HepG2 (cell line): ENCODE results near the gene ELN.

Experiments used
- CBFB ChIP-seq: sonication (generic); formaldehyde crosslinking; IDR thresholded peaks from 2 replicates; pipeline ENCODE4 v1.4.0; 2020; ENCODE audit warnings: missing genetic modification reagents
- CREB1 ChIP-seq, 2 experiments: fragments of 450-650 bp in 1 of 2; IDR thresholded peaks; 2 replicates each; pipeline ENCODE4 v1.6.1; 2016 to 2017; ENCODE audit warnings: control low read depth in 1 of 2, mild to moderate bottlenecking in 1 of 2, missing compliant biosample characterization in 1 of 2, missing genetic modification characterization in 1 of 2
- EZH2 ChIP-seq: conservative IDR thresholded peaks from 2 replicates; pipeline ENCODE4 v1.6.1; 2012; ENCODE audit warnings: mild to moderate bottlenecking, low read depth, low read length, moderate library complexity
- GABPA ChIP-seq, 2 experiments: IDR thresholded peaks; 2 replicates each; pipeline ENCODE4 v1.6.1; 2011 to 2016; ENCODE audit warnings: low read depth in 2 of 2, low read length in 1 of 2, missing biosample characterization in 1 of 2, missing genetic modification characterization in 1 of 2
- HOXA5 ChIP-seq: sonication (generic); formaldehyde crosslinking; IDR thresholded peaks from 2 replicates; pipeline ENCODE4 v1.4.0; 2020; ENCODE audit warnings: missing genetic modification reagents
- ISL2 ChIP-seq: sonication (generic); formaldehyde crosslinking; IDR thresholded peaks from 2 replicates; pipeline ENCODE4 v1.5.0; 2020; ENCODE audit warnings: missing genetic modification reagents
- MBD4 ChIP-seq: IDR thresholded peaks from 2 replicates; pipeline ENCODE4 v1.6.1; 2012; ENCODE audit warnings: low read length, inconsistent platforms, borderline replicate concordance
- POLR2A ChIP-seq, 2 experiments: IDR thresholded peaks; 2 replicates each; pipeline ENCODE4 v1.6.1; 2011; ENCODE audit warnings: low read depth in 2 of 2, low read length in 2 of 2, mild to moderate bottlenecking in 1 of 2, moderate library complexity in 1 of 2; ENCODE audit not compliant: insufficient read depth in 1 of 2
- TCF7L2 ChIP-seq: IDR thresholded peaks from 2 replicates; pipeline ENCODE4 v1.6.1; 2011; ENCODE audit warnings: mild to moderate bottlenecking, low read depth, low read length, moderate library complexity
- ZBTB49 ChIP-seq: sonication (generic); formaldehyde crosslinking; IDR thresholded peaks from 2 replicates; pipeline ENCODE4 v1.4.0; 2020; ENCODE audit warnings: missing genetic modification reagents, borderline replicate concordance
- ZNF124 ChIP-seq: sonication (generic); formaldehyde crosslinking; IDR thresholded peaks from 2 replicates; pipeline ENCODE4 v1.4.0; 2020; ENCODE audit warnings: missing genetic modification reagents
- TF ChIP-seq, protein P1 (sequence below): sonication (generic); formaldehyde crosslinking; IDR thresholded peaks from 2 replicates; pipeline ENCODE4 v1.5.0; 2020; ENCODE audit warnings: mild to moderate bottlenecking, missing genetic modification reagents, moderate library complexity
- TF ChIP-seq, protein P2 (sequence below): sonication (generic); formaldehyde crosslinking; IDR thresholded peaks from 2 replicates; pipeline ENCODE4 v1.4.0; 2020; ENCODE audit warnings: low read depth, mild to moderate bottlenecking, missing genetic modification reagents

- no peak for TF ChIP-seq TCF7L2
- no peak for TF ChIP-seq CBFB
- TF ChIP-seq, protein P1, sequence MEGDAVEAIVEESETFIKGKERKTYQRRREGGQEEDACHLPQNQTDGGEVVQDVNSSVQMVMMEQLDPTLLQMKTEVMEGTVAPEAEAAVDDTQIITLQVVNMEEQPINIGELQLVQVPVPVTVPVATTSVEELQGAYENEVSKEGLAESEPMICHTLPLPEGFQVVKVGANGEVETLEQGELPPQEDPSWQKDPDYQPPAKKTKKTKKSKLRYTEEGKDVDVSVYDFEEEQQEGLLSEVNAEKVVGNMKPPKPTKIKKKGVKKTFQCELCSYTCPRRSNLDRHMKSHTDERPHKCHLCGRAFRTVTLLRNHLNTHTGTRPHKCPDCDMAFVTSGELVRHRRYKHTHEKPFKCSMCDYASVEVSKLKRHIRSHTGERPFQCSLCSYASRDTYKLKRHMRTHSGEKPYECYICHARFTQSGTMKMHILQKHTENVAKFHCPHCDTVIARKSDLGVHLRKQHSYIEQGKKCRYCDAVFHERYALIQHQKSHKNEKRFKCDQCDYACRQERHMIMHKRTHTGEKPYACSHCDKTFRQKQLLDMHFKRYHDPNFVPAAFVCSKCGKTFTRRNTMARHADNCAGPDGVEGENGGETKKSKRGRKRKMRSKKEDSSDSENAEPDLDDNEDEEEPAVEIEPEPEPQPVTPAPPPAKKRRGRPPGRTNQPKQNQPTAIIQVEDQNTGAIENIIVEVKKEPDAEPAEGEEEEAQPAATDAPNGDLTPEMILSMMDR: no peak
- TF ChIP-seq GABPA (IDR thresholded peaks at IDR 0.05; ENCODE audit: low read depth, low read length): no peak
- no peak for TF ChIP-seq GABPA (CRISPR knock-in tag; IDR thresholded peaks at IDR 0.05; ENCODE audit: low read depth)
- TF ChIP-seq ZNF124: no peak
- no peak for TF ChIP-seq ZBTB49
- TF ChIP-seq POLR2A (IDR thresholded peaks at IDR 0.05; ENCODE audit: insufficient read depth in 1 of 2, low read depth in 2 of 2, low read length in 2 of 2): no peak
- no peak for TF ChIP-seq EZH2
- TF ChIP-seq, protein P2, sequence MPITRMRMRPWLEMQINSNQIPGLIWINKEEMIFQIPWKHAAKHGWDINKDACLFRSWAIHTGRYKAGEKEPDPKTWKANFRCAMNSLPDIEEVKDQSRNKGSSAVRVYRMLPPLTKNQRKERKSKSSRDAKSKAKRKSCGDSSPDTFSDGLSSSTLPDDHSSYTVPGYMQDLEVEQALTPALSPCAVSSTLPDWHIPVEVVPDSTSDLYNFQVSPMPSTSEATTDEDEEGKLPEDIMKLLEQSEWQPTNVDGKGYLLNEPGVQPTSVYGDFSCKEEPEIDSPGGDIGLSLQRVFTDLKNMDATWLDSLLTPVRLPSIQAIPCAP: no peak
- no peak for TF ChIP-seq HOXA5 (CRISPR knock-in tag)
- no peak for TF ChIP-seq MBD4
- no peak for TF ChIP-seq CREB1 (IDR thresholded peaks at IDR 0.05)
- TF ChIP-seq CREB1 (CRISPR knock-in tag; IDR thresholded peaks at IDR 0.05): no peak
- TF ChIP-seq ISL2 (CRISPR knock-in tag): no peak
These were observed 21.3 kb upstream of the ELN start for GRCh38 chr7:74006451-74007241.
